HG03095 (cell line): ENCODE measurements around the gene ZNF670.
"Not testable (repeated sequence)": the region's sequence is repeated elsewhere in the genome, so short reads cannot be mapped to it uniquely, and the experiment has no call there.

Experiments
- ATAC-seq: cut with Tn5 transposase; IDR thresholded peaks from one replicate; pipeline ENCODE4 v1.9.1; 2021; ENCODE audit warnings: moderate library complexity; ENCODE audit not compliant: unreplicated experiment

Gene ZNF670

DNA sequence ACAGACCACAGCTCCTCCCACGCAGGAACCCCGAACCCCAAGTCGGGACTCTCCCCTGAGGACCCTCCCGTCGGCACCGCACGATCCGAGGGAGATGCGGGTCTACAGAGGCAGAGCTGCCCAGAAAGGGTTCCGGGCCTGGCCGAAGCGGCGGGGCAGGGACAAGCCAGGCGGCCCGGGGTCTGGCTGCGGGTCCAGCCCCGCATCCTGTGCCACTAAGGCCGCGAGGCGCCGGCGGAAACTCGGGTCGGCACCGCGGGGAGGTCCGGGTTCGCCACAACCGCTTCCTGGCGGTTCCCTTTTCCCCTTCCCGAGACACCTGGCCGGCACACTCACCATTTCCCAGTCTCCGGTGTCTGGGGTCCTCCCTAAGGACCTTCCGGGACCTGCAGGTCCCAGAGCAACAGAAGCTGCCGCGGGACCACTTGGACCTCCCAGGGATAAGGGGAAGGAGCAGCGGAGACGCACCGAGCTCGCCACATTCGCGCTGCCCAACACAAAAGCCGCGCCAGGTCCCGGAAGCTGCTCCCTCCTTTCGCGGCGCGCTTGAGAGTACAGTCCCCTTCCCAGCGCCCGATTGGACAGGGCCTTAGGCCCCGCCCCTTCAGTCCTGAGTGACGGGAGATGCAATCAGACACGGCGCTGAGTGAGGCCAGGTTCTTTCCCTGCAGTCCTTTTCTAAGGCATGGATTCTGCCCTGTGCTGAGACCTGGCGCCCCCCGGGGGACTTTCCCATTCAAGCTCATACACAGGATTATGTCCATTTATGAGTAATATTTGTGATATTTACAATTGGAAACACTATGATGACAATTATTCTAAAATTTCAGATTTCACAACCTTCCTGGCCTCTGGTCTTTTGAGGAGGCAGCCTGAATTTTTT lies at the start of gene ZNF670:
TSS of gene ZNF670 (minus strand) at position 554 of the 883 bp plus-strand sequence. CDS start at position 339, 215 bp downstream.
- peak; percentile 100 for ATAC-seq

DNA sequence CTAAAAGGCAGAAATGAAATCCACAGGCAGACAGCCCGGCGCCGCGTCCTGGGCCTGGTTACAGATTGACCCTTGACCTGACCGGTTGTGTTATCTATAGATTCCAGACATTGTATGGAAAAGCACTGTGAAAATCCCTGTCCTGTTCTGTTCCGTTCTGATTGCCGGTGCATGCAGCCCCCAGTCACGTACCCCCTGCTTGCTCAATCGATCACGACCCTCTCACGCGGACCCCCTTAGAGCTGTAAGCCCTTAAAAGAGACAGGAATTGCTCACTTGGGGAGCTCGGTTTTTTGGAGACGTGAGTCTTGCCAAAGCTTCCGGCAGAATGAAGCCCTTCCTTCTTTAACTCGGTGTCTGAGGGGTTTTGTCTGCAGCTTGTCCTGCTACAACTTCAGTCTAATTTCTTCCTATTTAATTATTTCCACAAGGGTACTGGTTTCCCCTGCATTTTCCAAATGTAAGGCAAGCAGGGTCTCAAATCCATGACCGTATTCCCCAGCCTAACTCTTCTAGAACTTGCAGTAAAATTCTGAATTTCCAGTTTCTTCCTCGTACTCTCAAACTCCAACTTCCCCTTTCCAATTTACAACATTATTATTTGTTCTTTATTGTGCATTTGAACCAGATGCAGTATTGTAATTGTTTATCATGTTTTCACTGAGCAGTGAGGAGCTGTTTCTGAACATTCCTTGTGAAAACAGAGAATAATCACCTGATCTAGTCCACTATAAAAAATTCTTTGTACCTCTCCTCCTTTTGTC lies 49.1 kb upstream of the ZNF670 start:
- not testable (repeated sequence) for ATAC-seq

DNA sequence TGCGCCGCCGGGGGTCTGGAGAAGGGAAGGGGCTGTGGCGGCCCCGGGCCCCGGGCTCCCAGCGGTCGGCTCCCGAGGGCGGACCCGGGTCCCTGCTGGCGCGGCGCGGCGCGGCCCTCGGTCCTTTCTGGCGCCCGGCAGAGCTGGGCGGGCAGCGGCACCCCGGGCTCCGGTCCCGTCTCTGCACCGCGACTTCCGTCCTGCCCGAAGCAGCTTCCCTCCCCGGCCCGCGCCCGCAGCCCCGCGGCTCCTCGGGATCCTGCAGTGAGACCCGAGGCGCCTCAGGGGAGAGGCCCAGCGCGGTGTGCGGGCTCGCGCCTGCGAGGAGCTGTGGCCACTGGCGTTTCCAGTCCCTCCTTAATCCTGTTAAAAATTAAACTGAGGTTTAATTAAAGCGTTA lies 48.0 kb upstream of the ZNF670 start:
- ATAC-seq: peak; percentile 44

DNA sequence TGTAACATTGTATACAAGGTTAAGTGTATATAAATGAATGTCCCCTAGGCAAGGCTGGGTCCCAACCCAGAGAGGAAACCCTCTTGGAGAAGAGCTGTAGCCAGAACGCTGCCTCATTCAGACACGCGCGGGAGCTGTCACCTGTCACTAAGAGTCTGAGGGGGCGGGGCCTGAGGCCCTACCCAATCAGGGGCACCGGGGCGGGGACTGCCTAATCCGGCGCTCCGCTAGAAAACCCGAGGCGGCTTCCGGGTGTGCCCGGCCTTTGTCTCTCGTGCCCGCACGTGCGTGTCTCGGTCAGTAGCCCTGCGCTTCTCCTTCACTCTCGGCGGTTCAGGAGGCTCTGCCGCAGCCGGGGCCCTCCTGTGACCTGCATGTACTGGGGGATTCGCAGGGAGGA lies 47.6 kb upstream of the ZNF670 start:
- ATAC-seq: peak; percentile 99

DNA sequence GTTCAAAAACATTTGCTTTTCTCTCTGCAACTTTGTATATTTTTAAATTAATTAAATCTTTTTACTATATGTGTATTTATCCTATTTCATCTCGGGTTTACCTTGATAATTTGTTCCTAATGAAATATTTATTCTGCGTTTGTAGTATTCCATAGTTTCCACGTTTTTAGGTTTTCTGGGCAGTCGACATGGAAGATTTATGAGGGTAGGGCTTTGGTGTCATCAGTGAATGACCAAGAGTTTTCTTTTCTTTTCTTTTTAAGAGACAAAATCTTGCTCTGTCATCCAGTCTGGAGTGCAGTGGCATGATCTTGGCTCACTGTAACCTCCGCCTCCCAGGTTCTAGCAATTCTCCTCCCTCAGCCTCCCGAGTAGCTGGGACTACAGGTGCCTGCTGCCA lies 42.8 kb upstream of the ZNF670 start:
- ATAC-seq: no peak

DNA sequence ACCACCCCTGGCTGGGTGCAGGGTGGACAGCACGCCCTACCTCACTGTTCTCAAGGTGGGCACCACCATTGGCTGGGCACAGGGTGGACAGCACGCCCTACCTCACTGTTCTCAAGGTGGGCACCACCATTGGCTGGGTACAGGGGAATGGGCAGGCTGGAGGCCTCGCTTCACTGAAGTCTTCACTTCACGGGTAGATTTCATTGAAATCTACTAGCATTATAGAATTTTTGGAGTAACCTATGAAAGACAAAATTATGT lies 41.7 kb upstream of the ZNF670 start:
- not testable (repeated sequence) for ATAC-seq

DNA sequence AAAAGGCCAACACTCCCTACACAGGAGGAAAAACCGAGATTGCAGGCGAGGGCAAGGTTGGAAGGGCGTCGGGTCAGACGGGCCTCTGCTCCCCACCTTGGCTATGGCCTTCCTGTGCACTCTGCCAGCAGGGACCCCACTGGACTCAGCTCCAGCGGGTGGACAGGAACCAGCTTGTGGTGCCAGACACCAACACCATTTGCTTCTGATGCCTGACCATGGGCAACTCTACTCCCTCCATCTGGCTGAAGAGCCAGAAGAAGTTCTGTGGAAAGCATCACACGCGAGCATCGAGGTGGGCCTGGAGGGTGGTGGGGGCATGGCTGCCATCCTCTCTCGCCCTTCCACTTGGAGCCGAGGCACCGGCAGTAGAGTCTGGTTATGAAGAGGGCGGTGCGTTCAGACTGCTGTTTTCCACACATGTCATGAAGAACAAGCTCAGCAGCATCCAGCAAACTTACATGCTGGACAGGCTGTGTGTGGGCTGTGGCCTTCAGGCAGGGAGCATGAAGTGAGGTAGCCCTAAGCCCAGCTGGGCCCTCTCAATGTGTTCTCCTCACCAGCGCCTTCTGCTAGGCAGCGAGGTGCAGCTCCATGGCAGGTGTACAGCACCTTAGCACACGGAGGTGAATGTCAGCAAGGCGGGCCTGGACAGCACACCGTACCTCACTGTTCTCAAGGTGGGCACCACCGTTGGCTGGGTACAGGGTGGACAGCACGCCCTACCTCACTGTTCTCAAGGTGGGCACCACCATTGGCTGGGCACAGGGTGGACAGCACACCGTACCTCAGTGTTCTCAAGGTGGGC lies 41.2 kb upstream of the ZNF670 start:
- ATAC-seq: no peak

DNA sequence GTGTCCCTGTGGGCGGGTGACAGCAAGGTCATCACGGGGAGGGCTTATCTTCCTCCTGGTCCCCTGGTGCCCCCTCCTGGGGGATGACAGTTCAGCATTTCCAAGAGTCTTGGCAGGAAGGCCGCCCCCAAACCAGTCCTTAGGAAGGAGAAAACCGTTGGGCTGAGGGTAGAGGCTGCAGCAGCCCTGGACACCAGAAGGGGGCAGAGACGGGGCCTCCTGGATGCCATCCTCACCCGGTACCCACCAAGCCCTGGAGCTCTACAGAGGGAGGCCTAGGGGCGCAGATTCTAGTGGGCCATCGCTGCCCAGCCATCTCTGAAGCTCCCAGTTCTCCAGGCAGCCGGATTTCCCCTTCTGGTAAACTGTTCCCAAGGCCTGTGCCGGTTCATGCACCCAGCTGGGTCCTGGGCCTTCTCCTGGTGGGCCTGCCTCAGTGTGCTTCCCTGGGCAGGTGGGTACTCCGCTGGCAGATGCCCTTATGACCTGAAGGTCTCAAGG lies 40.4 kb upstream of the ZNF670 start:
- ATAC-seq: no peak

DNA sequence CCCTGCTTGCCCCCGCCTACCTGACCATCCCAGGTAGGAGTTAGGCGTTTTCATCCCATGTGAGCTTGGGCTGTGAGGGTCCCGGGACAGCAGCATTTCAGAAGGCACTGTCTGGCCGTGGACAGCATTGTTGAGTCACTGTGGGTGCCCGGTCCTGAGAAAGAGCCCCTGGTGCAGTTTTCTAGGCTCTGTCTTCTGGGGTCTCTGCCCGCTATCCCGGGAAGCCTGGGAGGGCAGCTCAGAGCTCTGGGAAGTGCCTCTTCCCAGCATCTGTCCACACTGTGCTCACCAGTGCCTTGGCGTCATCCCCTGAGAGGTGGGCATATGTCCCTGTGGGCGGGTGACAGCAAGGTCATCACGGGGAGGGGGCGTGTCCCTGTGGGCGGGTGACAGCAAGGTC lies 36.9 kb upstream of the ZNF670 start:
- no peak for ATAC-seq

DNA sequence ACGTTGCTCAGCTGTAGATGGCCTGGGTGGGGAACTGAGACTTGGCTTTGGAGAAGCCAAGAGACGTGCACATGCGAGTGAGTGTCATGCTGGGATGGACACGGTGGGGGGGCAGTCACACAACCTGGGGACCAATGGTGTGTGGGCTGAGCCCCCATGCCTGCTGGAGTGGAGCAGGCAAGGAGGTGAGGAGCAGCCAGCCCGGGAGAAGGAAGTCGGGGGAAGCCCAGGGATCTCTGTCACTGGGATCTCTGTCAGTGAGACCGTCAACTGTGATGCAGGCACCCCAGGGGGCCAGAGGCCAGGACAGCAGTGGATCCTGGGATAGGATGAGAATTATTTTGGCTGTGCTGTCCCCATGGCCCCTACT lies 36.5 kb upstream of the ZNF670 start:
- no peak for ATAC-seq

DNA sequence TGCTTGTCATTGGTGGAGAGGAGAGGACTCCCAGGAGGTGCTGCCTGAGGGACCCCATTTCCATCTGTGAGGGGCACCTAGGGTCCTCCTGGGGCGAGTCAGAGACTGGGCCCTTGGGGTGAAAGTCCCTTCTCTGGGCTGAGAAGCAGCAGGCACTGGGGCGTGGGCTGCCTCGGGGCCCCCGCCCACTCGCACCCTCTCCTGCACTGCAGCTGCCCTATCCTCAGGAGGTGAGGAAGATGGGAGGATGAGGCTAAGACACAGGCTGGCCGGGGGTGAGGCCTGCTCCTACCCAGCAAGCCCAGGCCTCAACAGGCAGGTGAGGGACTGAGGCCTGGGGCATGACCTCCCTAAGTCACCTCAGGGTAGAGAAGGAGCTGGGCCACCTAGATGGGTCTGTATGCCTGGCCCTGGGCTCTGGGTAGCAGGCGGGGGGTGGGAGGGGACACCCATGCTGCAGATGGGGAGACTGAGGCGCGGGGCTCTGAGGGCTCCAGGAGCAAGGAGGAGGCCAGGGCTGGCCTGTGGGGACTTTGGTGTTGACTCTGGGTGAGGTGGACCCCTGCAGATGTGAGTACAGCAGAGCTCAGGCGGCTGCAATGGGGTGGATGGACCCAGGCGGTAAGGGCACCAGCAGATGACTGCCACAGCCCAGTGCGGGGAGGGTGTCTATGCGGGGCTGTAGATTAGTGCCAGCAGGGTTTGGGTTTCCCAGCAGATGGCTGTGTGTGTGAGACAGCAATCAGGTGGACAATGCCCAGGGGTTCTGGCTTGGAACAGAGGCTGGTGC lies 35.9 kb upstream of the ZNF670 start:
- ATAC-seq: no peak

DNA sequence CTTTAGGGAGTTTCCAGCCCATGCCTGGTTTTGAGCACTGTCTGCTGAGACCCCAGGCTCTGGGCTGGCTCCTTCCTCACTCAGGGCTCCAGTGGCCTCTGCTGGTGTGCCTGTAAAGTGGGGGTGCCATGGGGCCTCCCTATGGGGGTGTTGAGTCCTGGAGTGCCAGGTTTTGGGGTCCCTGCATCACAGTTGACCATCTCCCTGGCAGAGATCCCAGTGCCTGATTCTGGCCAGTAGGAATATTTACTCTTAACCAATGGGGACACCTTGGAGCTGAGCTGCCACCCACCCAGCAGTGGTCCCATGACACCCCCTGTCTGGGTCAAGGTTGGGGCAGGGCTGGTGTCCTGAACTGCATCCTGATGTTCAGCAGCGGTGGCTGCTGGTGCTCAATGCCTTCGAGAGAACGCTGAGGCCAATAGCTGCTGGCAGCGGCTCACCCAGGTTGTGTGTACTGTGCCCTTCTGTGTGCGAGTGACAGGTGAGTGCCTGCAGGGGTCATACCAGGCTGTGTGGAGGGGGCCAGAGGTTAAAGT lies 35.2 kb upstream of the ZNF670 start:
- ATAC-seq: no peak

DNA sequence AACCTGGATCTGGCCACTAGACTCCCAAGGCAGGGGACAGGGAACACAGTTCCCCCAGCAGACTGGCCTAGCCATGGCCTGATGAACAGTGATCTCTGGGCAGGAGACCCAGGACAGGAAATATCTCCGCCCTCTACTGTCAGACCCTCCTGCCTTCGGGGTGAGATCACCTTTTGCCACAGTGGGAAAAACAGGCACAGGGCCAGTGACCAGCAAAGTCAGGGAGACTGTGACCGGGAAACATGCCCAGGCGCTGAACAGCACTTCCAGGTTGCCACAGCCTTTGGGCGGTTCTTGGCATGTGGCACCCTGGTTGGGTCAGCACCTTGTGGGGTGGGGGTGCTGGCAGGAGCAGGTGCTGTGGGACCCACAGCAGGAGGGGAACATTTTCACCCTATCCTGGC lies 34.5 kb upstream of the ZNF670 start:
- no peak for ATAC-seq

DNA sequence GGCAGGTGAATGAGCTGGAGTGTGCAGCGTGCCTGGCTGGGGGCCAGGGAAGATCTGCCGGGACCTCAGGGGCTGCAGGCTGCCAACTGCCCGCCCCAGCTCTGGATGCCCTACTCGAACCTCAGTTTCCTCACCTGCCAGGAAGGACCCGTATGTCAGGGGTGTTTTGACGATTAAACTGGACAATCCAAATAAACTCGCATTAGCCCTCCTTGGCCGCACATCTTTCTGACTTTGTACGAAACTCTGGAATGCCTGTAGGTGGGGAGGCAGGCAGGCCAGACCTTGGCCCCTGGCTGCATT lies 33.8 kb upstream of the ZNF670 start:
- no peak for ATAC-seq

DNA sequence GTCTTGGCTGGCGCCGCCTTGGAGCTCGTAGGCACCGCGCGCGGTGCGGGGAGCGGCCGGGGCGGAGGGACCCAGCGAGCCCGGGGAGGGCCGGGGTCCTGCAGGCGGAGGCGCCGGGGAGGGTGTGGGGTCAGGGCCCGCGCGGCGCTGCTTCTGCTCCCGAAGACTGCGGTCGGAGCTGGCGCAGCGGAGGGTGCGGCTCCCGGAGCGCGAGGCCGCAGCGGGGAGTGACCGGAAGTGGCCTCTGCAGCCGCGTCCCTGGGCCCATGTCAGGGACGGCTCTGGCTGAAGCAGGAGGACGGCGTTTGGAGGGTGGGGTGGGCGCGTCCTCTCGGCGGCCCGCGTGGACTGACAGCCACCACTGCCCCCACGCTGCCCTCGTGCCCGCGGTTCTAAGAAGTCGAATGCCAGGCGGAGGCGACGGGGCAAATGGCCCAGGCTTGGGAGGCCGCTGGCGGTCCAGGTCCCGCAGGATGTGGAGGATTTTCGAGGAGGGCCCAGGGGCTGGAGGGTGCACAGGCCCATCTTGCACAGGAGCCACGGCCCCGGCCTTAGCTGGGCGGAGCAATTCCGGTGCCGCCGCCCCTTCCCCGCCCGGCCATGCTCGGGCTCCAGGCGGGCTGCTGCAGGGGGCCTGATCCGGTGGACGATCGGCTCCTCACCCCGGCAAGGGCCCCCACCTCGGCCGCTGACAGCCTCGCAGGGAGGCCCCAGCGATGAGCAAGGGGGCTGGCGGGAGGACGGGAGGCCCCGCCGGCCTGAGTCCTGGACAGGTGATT lies 33.3 kb upstream of the ZNF670 start:
- ATAC-seq: no peak

DNA sequence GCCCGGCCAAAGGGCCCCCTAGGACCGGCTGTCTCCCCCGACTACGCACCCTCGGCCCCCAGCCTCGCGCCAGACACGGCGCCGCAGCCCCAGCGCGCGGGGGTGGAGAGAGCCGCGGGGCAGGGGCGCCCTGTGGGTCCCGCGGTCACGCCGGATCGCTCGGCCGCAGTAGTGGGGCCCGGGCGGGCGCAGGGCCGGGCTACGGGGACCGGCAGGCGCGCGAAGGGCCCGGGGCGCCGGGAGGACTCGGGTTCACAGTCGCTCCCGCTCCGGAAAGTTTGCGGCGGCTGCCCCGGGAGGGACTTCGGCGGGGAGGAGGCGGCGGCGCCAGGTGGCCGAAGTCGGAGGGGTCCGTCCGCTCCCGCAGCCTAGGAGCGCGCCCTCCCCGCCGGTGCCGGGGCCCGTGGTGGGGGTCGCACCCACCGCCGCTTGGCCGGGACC lies 32.7 kb upstream of the ZNF670 start:
- no peak for ATAC-seq

DNA sequence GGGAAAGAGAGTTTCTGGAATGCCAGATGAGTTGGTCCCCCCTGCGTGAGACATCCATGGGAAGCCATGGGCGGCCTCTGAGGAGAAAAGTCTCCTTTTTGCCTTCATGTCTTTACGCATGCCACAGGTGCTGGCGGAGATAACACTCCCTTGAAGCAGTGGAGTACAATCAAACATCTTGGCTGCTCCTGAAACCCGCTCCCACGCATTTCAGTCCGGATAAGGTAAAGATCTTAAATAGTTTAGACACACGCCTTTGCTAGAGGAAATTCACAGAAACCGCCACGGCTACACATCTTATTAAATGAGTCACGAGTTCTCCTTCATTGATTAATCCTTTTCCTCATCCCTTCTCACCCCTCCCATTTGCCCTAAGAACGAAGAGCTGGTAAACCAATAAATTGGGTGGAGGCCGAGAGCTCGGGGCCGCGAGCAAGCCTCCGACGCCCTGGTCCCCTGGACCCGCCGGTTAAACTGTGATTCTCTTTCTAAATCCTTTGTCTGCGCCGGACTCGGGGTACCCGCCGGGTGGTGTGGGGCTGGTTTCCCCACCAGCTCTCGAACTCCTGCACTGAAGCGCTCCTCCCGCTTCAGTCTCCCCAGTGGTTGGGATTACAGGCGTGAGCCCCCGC lies 32.1 kb upstream of the ZNF670 start:
- no peak for ATAC-seq

DNA sequence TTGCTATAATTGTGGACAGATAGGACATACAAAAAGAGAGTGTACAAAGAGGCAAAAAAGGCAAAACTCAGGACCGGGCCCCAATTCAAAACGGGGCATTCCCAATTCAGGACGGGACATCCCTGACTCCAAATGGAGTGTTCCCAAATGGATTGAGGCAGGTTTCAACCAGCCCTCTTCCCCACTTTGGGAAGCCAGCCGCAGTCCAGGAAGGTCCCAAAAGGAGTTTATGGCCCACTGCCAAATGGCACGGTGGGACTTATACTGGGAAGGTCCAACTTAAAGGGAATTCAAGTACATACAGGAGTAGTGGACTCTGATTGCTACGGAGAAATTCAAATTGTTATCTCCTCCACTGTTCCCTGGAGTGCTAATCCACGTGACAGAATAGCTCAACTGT lies 29.1 kb upstream of the ZNF670 start:
- ATAC-seq: no peak

DNA sequence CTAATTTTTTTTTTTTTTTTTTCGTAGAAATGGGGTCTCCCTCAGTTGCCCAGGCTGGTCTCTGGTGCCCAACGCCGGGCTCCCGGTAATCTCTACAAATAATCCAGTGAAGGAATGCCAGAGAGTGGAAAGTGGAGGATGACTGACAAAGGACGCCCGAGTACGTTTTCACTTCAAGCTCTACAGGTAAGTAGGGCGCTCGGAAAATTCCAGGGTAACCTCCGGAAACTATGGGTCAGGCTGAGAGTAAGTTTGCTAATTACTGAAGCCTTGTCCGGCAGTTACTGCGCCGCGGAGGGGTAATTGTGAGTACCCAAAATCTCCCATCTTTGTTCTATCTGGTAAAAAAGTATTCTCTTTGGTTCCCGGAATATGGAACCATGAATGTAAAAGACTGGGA lies 27.4 kb upstream of the ZNF670 start:
- ATAC-seq: no peak
